ENCODE results near the gene AHDC1.

GRCh38 chr1:27503844-27504587, 99.9 kb downstream of the AHDC1 start:
- TF ChIP-seq, protein P1, sequence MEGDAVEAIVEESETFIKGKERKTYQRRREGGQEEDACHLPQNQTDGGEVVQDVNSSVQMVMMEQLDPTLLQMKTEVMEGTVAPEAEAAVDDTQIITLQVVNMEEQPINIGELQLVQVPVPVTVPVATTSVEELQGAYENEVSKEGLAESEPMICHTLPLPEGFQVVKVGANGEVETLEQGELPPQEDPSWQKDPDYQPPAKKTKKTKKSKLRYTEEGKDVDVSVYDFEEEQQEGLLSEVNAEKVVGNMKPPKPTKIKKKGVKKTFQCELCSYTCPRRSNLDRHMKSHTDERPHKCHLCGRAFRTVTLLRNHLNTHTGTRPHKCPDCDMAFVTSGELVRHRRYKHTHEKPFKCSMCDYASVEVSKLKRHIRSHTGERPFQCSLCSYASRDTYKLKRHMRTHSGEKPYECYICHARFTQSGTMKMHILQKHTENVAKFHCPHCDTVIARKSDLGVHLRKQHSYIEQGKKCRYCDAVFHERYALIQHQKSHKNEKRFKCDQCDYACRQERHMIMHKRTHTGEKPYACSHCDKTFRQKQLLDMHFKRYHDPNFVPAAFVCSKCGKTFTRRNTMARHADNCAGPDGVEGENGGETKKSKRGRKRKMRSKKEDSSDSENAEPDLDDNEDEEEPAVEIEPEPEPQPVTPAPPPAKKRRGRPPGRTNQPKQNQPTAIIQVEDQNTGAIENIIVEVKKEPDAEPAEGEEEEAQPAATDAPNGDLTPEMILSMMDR (IDR thresholded peaks at IDR 0.05) = no peak
- TF ChIP-seq EZH2 (IDR thresholded peaks at IDR 0.05) (no peak), EZH2phosphoT487 (IDR thresholded peaks at IDR 0.05) (no peak)

All from neural progenitor cell (in vitro differentiated cells).